Stimulated activated CD8-positive, alpha-beta memory T cell treated with anti-CD3 and anti-CD28 coated beads, Interleukin-15, amount 100 ng/mL, for 4 hours (primary cell): Measurements from ENCODE around the gene ACSBG1.

Experiments
- DNase-seq, 2 donors: peaks; one replicate each; pipeline ENCODE4 v3.0.0-alpha.2; 2020; ENCODE audit warnings: low read depth in 2 of 2

ACSBG1 gene

GRCh38 chr15:78203346-78204225 is 30.8 kb downstream of the ACSBG1 start:
- DNase-seq = no peak

DNA sequence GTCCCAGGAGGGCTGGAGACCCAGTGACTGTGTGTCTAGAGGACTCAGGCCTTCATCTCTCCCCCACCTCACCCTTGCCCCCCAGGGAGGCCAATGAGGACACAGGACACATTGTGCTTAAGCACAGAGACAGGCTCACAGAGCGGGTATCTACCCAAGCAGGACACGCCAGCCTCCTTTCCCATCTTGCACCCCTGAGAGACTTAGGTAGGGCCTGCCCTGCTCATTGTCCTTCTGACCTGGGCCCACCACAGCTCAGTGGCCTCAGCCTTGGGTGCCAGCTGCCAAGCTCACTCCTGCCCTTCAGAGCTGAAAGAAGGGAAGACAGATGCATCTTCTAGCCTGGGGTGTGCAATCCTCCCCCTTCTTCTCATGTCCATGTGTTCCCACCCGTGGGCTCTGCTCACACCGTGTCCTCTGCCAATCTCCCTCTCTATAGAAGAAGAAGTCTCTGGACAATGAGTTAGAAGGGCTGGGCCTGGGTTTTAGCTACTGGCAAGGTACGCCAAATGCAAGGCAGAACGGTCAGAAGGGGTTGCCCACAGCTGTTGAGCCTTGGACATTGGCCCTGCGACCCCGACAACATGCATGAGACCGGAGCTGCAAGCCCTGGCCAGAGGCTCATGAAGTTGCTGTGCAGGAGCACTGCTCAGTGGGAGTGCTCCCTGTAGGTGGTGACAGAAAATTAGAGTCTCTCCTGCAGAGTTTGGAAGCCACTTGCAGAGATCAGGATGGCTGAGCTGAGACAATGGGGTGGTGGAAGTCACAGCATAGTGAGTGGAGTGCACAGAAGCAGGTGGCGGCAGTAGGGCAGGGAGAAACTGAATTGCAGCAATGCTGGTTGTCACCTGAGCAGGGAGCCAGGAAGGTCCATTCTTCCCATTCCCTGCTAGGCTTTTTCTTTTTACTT is 32.8 kb downstream of the ACSBG1 start:
- no peak for DNase-seq

GRCh38 chr15:78200276-78200930 is 34.0 kb downstream of the ACSBG1 start:
- no peak for DNase-seq

DNA sequence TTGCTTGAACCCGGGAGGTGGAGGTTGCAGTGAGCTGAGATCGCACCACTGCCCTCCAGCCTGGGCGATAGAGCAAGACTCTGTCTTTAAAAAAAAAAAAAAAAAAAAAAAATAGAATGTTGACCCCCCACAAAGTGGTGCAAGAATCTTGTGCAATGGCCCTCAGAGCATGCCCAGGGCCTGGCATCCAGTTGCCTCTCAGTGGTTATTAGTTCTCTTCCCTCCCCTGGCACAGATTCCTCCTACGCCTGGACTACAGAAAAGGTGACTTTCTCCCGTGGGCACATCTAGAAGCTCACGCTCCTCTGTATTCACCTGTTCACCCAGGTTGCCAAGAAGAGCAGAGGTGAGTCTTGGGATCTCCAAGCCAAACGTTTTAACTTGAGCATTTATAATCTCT is 36.7 kb downstream of the ACSBG1 start:
- DNase-seq = no peak

GRCh38 chr15:78195735-78196201 is 38.6 kb downstream of the ACSBG1 start:
- DNase-seq = peak; percentile 10 to 15

GRCh38 chr15:78194568-78194925 is 39.8 kb downstream of the ACSBG1 start:
- no peak for DNase-seq

- no peak for DNase-seq
Observed at GRCh38 chr15:78193731-78194567, 40.4 kb downstream of the ACSBG1 start.

- no peak for DNase-seq
Observed at GRCh38 chr15:78192826-78193594, 41.4 kb downstream of the ACSBG1 start.

- DNase-seq = no peak
Observed at GRCh38 chr15:78182821-78183220, 51.5 kb downstream of the ACSBG1 start.

DNA sequence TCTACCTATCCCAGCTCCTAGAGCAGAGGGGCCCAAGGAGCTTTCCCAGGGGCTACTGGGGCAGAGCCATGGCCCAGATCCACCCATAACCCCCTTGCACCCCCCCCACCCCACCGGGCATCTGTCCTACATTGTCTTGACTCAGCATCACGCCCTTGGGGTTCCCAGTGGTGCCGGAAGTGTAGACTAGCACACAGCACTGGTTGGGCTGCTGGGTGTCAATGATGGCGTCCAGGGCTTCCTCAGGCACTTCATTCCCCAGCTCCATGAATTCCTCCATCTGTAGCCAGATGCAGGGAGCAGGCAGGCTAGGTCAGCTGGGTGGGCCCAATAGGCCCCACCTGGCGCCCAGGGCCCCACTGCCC is 52.0 kb downstream of the ACSBG1 start:
- DNase-seq = no peak

- DNase-seq = no peak
Observed at GRCh38 chr15:78179906-78180305, 54.5 kb downstream of the ACSBG1 start.

- no peak for DNase-seq
Observed at GRCh38 chr15:78179286-78179840, 55.0 kb downstream of the ACSBG1 start.

- no peak for DNase-seq
Observed at GRCh38 chr15:78178064-78178463, 56.3 kb downstream of the ACSBG1 start.

GRCh38 chr15:78177447-78177873 is 56.9 kb downstream of the ACSBG1 start:
- DNase-seq = no peak

DNA sequence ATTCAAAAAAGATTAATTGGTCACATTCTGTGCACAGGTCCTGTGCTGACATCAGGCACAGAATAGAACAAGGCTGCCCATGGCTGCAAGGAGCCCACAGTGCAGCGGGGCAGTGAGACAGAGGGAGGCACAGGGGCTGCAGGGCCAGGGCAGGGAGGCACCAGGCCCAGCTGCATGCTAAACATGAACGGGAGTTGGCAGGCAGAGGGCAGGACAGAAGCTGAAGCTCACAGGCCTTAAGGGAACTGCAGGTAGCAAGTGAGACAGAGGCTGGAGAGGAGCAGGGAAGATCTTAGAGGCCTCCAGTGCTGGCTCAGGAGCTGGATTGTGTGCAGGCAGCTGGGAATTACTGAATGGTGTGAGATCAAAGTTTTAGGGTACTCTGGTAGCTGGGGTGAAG is 59.0 kb downstream of the ACSBG1 start:
- DNase-seq = no peak

DNA sequence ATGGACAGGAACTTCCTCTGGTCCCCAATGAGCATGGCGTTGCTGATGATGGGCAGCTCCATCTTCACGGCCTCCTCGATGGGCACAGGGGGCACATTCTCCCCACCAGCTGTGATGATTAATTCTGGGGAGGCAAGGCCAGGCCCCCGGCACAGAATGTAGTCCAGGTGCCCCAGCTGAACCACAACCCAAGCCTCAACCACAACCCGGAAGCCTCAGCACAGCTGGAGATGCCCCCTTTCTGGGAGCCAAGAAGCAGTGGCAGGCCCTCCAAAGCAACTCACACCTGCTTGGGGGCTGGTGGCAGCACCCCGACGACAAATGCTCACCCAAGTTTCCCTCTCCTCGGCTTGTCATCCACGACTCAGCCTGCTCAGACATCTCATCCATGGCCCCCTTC is 60.0 kb downstream of the ACSBG1 start:
- no peak for DNase-seq

GRCh38 chr15:78171864-78172472 is 62.4 kb downstream of the ACSBG1 start:
- DNase-seq = no peak

DNA sequence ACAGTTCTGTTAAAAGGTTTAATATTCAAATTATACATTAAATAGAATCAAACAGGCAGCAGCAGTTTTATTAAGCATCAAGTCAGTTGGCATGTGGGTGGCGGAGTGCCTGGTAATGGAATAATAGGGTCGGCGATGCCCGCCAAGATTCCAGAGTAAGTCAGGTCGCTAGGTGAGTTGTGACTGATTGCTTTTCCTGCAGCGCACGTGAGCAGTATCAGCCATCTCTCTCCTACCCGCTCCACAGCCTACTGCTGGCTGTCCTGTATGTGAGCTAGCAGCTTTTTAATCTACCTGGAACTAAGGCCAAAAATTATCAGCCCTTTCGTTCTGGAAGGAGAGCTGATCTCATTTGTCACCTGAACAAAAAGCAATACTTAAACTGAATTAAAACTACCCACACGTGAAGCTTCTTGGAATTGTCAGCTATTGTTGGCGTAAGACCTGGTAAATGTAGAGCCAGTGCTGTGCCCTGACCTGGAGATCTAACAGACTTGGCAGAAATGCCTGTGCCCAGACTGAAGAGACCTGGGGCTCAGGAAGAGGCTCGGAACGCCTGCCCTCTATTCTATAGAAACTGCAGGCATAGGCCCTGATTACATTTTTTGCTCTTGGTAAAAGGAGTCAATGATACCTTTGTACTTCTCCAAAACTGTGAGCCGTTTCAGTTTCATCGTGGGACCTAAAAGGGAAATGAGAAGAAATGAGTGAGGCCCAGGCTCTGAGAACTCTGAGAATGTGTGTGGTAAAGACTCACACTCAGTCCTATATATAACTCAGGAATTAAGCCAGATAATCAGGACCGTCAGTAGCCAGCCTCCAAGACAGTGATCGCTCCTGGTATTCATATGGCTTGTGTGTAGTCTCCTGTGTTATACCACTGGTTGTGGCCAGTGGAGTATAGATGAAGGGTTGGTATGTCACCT is 63.3 kb downstream of the ACSBG1 start:
- DNase-seq = no peak

DNA sequence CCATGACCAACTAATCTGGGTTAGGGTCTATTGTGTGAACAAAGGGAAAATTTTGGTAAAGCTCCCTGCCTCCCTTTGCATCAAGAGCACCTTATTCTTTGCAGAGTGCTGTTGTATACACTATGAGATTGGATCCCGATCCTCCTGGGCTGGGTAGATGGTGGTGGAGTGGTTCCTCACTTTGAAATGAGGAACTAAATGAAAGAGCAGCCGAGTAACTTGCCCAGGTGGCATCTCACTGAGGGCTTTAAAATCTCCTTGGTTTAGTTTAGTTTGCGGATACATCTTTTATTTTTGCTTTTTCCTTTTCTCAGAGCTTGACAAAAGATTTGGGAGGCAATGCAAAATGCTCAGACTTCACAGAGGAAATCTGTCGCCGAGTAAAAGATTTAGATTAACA is 65.8 kb downstream of the ACSBG1 start:
- DNase-seq = no peak
